CD4-positive, alpha-beta memory T cell (primary cell): Measurements from ENCODE around the gene VPS51. TPM values are rescaled to one million over a fixed set of nuclear protein-coding genes. Genes with fewer than 3 reads are reported as not detected.

Source experiments
- CTCF ChIA-PET: fragments of 350-600 bp; sonication (Branson Sonifier 250); formaldehyde crosslinking; loops from one replicate; lab custom pipeline; 2021; ENCODE audit warnings: inconsistent platforms; ENCODE audit not compliant: partially characterized antibody; lab: Charles Lee
- POLR2A ChIA-PET: fragments of 350-600 bp; sonication (Branson Sonifier 250); formaldehyde crosslinking; loops from one replicate; lab custom pipeline; 2021; ENCODE audit not compliant: partially characterized antibody; lab: Charles Lee
- DNase-seq, 5 donors: peaks; one replicate each; pipeline versions ENCODE4 v3.0.0 to v3.0.0-alpha.2; 2020 to 2022; ENCODE audit warnings: mixed read lengths in 1 of 5
- H3K27ac ChIP-seq: one replicate; pipeline ENCODE4 v1.7.0; 2013; ENCODE audit warnings: low read depth, low read length
- H3K27me3 ChIP-seq: 2 replicates; pipeline ENCODE4 v1.7.0; 2013; ENCODE audit warnings: mild to moderate bottlenecking, low read length, moderate library complexity; ENCODE audit not compliant: insufficient read depth
- H3K36me3 ChIP-seq: 2 replicates; pipeline ENCODE4 v1.7.0; 2013; ENCODE audit warnings: mild to moderate bottlenecking, low read length, moderate library complexity; ENCODE audit not compliant: insufficient read depth
- H3K4me1 ChIP-seq: 2 replicates; pipeline ENCODE4 v1.7.0; 2013; ENCODE audit warnings: mild to moderate bottlenecking, low read length, moderate library complexity; ENCODE audit not compliant: insufficient read depth
- H3K4me3 ChIP-seq, 2 donors: one replicate each; pipeline ENCODE4 v1.7.0; 2013; ENCODE audit warnings: low read length in 2 of 2, mild to moderate bottlenecking in 1 of 2
- H3K9me3 ChIP-seq, 2 donors: one replicate each; pipeline ENCODE4 v1.7.0; 2013; ENCODE audit warnings: low read length in 2 of 2, control low read depth in 1 of 2; ENCODE audit not compliant: control insufficient read depth in 1 of 2
- H3K27ac Mint-ChIP-seq, 7 donors: one replicate each; pipeline ENCODE4 v1.8.0; 2020 to 2021; ENCODE audit warnings: mixed read lengths in 7 of 7, mild to moderate bottlenecking in 6 of 7, inconsistent platforms in 3 of 7, moderate library complexity in 3 of 7
- H3K27me3 Mint-ChIP-seq, 2 donors: one replicate each; pipeline ENCODE4 v1.8.0; 2020 to 2021; ENCODE audit warnings: mixed read lengths in 2 of 2
- H3K36me3 Mint-ChIP-seq, 2 donors: one replicate each; pipeline ENCODE4 v1.8.0; 2020 to 2021; ENCODE audit warnings: mixed read lengths in 2 of 2, inconsistent platforms in 1 of 2, mild to moderate bottlenecking in 1 of 2
- H3K4me1 Mint-ChIP-seq, 4 donors: one replicate each; pipeline ENCODE4 v1.8.0; 2020 to 2021; ENCODE audit warnings: mixed read lengths in 4 of 4, mild to moderate bottlenecking in 1 of 4
- H3K4me3 Mint-ChIP-seq, 8 donors: one replicate each; pipeline ENCODE4 v1.8.0; 2020 to 2021; ENCODE audit warnings: mixed read lengths in 8 of 8, mild to moderate bottlenecking in 7 of 8, moderate library complexity in 6 of 8, inconsistent platforms in 3 of 8
- H3K9me3 Mint-ChIP-seq, 8 donors: one replicate each; pipeline ENCODE4 v1.8.0; 2020 to 2021; ENCODE audit warnings: mixed read lengths in 8 of 8, mild to moderate bottlenecking in 5 of 8, inconsistent platforms in 3 of 8, moderate library complexity in 1 of 8
- intact Hi-C: fragments of 100-400 bp; cut with micrococcal nuclease; formaldehyde crosslinking; loops from one replicate; pipeline ENCODE4 v1.15.1; 2023
- polyA plus RNA-seq, 2 donors: library from polyadenylated mRNA; unstranded; fragments of 300-500 nt; fragmentation: Illumina TruSeq; gene quantifications; one replicate each; pipeline ENCODE4 v1.2.3, GENCODE V29; 2021
- total RNA-seq, 2 experiments: library from RNA; stranded (reverse); gene quantifications; one replicate each; pipeline ENCODE4 v1.2.3, GENCODE V29; 2021

The VPS51 gene
- total and polyA plus RNA-seq, 4 experiments from 2014 or later: 87.0 to 226 (median 167) TPM

GRCh38 chr11:65090628-65091027 lies 5.4 kb upstream of the VPS51 start:
- POLR2A ChIA-PET: interaction anchor here (0.9 to 17.5 kb wide), 2 partner anchors 24 to 50 kb away, joined by 3 to 320 read pairs; partner anchors contain the start of genes FAU, MRPL49, SAC3D1 and TM7SF2

GRCh38 chr11:65095427-65095826 lies 587 bp upstream of the VPS51 start:
- Histone ChIP-seq H3K9me3 (no peaks in the 10 kb centered on the region), H3K27me3 (no peaks in the 10 kb centered on the region), H3K4me3 (no peak overlapping the region), H3K36me3 (no peaks in the 10 kb centered on the region), H3K27ac (peak overlapping the region; percentile 78), H3K4me1 (peaks cover 18% of the 10 kb centered on the region)
- Mint-ChIP-seq H3K27ac (peak overlapping the region; percentile 95 to 97 (median 96)), H3K4me1 (peaks cover 8 to 26% (median 16%) of the 10 kb centered on the region in 4 donors), H3K4me3 (peak overlapping the region; percentile 86 to 95 (median 93)), H3K27me3 (no peaks in the 10 kb centered on the region), H3K9me3 (no peaks in the 10 kb centered on the region), H3K36me3 (peaks cover 6 to 14% of the 10 kb centered on the region in 2 donors)
- intact Hi-C loops: no loop called here
- POLR2A ChIA-PET: interaction anchor here (0.7 to 17.5 kb wide), 15 partner anchors 10 to 778 kb away, joined by 3 to 320 read pairs (median 4); partner anchors contain the start of genes ARL2, CDCA5, FAU and MRPL49
- CTCF ChIA-PET: interaction anchor here (0.6 to 5.4 kb wide), 10 partner anchors 10 to 1335 kb away, joined by 3 to 70 read pairs (median 4); partner anchors contain the start of genes CDCA5, FAU, MRPL49 and TM7SF2
- DNase-seq: no peak

More at GRCh38 chr11:65090628-65091027, 5.4 kb upstream of the VPS51 start:
- H3K27ac ChIP-seq: no peak overlapping the region
- peaks cover 4% of the 10 kb centered on the region for H3K4me1 ChIP-seq
- no peak for DNase-seq
- Mint-ChIP-seq H3K4me1 (peaks cover 3 to 9% (median 6%) of the 10 kb centered on the region in 4 donors), H3K4me3 (no peak overlapping the region), H3K27ac (no peak overlapping the region), H3K27me3 (no peaks in the 10 kb centered on the region), H3K9me3 (no peaks in the 10 kb centered on the region), H3K36me3 (peaks cover 19 to 26% of the 10 kb centered on the region in 2 donors)
- H3K4me3 ChIP-seq: no peak overlapping the region
- no peaks in the 10 kb centered on the region for H3K9me3 ChIP-seq
- intact Hi-C loops: no loop called here
- CTCF ChIA-PET: interaction anchor here (0.9 to 1.3 kb wide), 3 partner anchors 20 to 23 kb away, joined by 3 to 5 read pairs (median 4); partner anchors contain the start of gene TM7SF2
- no peaks in the 10 kb centered on the region for H3K27me3 ChIP-seq
- peaks cover 33% of the 10 kb centered on the region for H3K36me3 ChIP-seq

- peak overlapping the region in 6 of 7 donors; percentile 25 to 97 (median 96) for H3K27ac Mint-ChIP-seq
- H3K36me3 Mint-ChIP-seq: peaks cover 6 to 18% of the 10 kb centered on the region in 2 donors
- Histone ChIP-seq H3K4me3 (peak overlapping the region; percentile 47 to 74), H3K9me3 (no peaks in the 10 kb centered on the region), H3K36me3 (no peaks in the 10 kb centered on the region), H3K4me1 (peaks cover 18% of the 10 kb centered on the region), H3K27me3 (no peaks in the 10 kb centered on the region), H3K27ac (peak overlapping the region; percentile 78)
- H3K4me3 Mint-ChIP-seq: peak overlapping the region; percentile 86 to 95 (median 93)
- ChIA-PET CTCF (interaction anchor here (0.6 to 5.4 kb wide), 5 partner anchors 14 to 71 kb away, joined by 3 to 70 read pairs (median 3); partner anchors contain the start of genes TM7SF2 and ZNHIT2), POLR2A (interaction anchor here (0.9 to 17.5 kb wide), 15 partner anchors 11 to 779 kb away, joined by 3 to 320 read pairs (median 4); partner anchors contain the start of genes ARL2, CDCA5, FAU and MRPL49)
- H3K27me3 Mint-ChIP-seq: no peaks in the 10 kb centered on the region
- no peak for DNase-seq
- intact Hi-C loops: loop anchor here (1.0 kb wide), 4 partner anchors 13 to 25 kb away; partner anchors contain the start of genes CDCA5, FAU, MRPL49 and ZFPL1
- no peaks in the 10 kb centered on the region for H3K9me3 Mint-ChIP-seq
- H3K4me1 Mint-ChIP-seq: peaks cover 8 to 26% (median 17%) of the 10 kb centered on the region in 4 donors
These were observed 912 bp downstream of the VPS51 start for GRCh38 chr11:65096926-65097325.

- intact Hi-C loops: no loop called here
- DNase-seq: no peak
- ChIA-PET CTCF (interaction anchor here (1.0 to 5.4 kb wide), 5 partner anchors 10 to 86 kb away, joined by 3 to 70 read pairs (median 5); partner anchors contain the start of genes ARL2, TM7SF2 and ZNHIT2), POLR2A (interaction anchor here (2.8 to 17.5 kb wide), 2 partner anchors 14 to 18 kb away, joined by 9 to 320 read pairs; partner anchors contain the start of genes CDCA5, FAU, MRPL49 and TM7SF2)
- H3K27me3 Mint-ChIP-seq: no peaks in the 10 kb centered on the region
- Histone ChIP-seq H3K27me3 (no peaks in the 10 kb centered on the region), H3K9me3 (no peaks in the 10 kb centered on the region), H3K4me3 (no peak overlapping the region), H3K36me3 (no peaks in the 10 kb centered on the region), H3K27ac (no peak overlapping the region), H3K4me1 (peaks cover 15% of the 10 kb centered on the region)
- peak overlapping the region in 1 of 7 donors; percentile 57 for H3K27ac Mint-ChIP-seq
- H3K36me3 Mint-ChIP-seq: peaks cover 14 to 42% of the 10 kb centered on the region in 2 donors
- H3K4me3 Mint-ChIP-seq: no peak overlapping the region
- peaks cover 12 to 30% (median 21%) of the 10 kb centered on the region in 4 donors for H3K4me1 Mint-ChIP-seq
- H3K9me3 Mint-ChIP-seq: no peaks in the 10 kb centered on the region
These were observed 4.8 kb downstream of the VPS51 start for GRCh38 chr11:65100674-65101350.

- Histone ChIP-seq H3K36me3 (no peaks in the 10 kb centered on the region), H3K4me3 (no peak overlapping the region), H3K27me3 (no peaks in the 10 kb centered on the region), H3K4me1 (peaks cover 5% of the 10 kb centered on the region), H3K9me3 (no peaks in the 10 kb centered on the region), H3K27ac (no peak overlapping the region)
- intact Hi-C loops: no loop called here
- Mint-ChIP-seq H3K4me3 (no peak overlapping the region), H3K9me3 (no peaks in the 10 kb centered on the region), H3K36me3 (peaks cover 22 to 49% of the 10 kb centered on the region in 2 donors), H3K27me3 (no peaks in the 10 kb centered on the region), H3K4me1 (peaks cover 11 to 22% (median 17%) of the 10 kb centered on the region in 4 donors), H3K27ac (peak overlapping the region in 1 of 7 donors; percentile 19)
- ChIA-PET CTCF (interaction anchor here (1.0 to 2.3 kb wide), 5 partner anchors 8 to 213 kb away, joined by 3 to 5 read pairs (median 4); partner anchors contain the start of genes ARL2, CDC42EP2, TM7SF2 and ZNHIT2), POLR2A (interaction anchor here (0.7 to 17.5 kb wide), 3 partner anchors 13 to 88 kb away, joined by 3 to 320 read pairs (median 4); partner anchors contain the start of genes ARL2, FAU, MRPL49 and TM7SF2)
- no peak for DNase-seq
These were observed 6.4 kb downstream of the VPS51 start for GRCh38 chr11:65102142-65103095.

GRCh38 chr11:65103476-65103875 lies 7.5 kb downstream of the VPS51 start:
- Histone ChIP-seq H3K4me3 (no peak overlapping the region), H3K36me3 (no peaks in the 10 kb centered on the region), H3K9me3 (no peaks in the 10 kb centered on the region), H3K27ac (no peak overlapping the region), H3K27me3 (no peaks in the 10 kb centered on the region), H3K4me1 (no peaks in the 10 kb centered on the region)
- H3K27ac Mint-ChIP-seq: peak overlapping the region in 2 of 7 donors; percentile 17 to 23
- intact Hi-C loops: no loop called here
- POLR2A ChIA-PET: interaction anchor here (1.3 to 17.5 kb wide), 2 partner anchors 12 to 89 kb away, joined by 4 to 320 read pairs; partner anchors contain the start of genes ARL2, FAU, MRPL49 and TM7SF2
- CTCF ChIA-PET: interaction anchor here (1.0 to 2.3 kb wide), 4 partner anchors 8 to 211 kb away, joined by 3 to 5 read pairs (median 4); partner anchors contain the start of genes ARL2, CDC42EP2, TM7SF2 and ZNHIT2
- DNase-seq: no peak
- H3K27me3 Mint-ChIP-seq: no peaks in the 10 kb centered on the region
- no peak overlapping the region for H3K4me3 Mint-ChIP-seq
- H3K9me3 Mint-ChIP-seq: no peaks in the 10 kb centered on the region
- H3K36me3 Mint-ChIP-seq: peaks cover 19 to 46% of the 10 kb centered on the region in 2 donors
- peaks cover 9 to 17% (median 13%) of the 10 kb centered on the region in 4 donors for H3K4me1 Mint-ChIP-seq
